ENCODE measurements around the gene SHTN1. TPM values are rescaled to one million over a fixed set of nuclear protein-coding genes. Genes with fewer than 3 reads are reported as not detected.

SHTN1 gene
- total and polyA plus RNA-seq, 2 donors from 2014 or later, result 14.0 to 44.2 TPM

DNA sequence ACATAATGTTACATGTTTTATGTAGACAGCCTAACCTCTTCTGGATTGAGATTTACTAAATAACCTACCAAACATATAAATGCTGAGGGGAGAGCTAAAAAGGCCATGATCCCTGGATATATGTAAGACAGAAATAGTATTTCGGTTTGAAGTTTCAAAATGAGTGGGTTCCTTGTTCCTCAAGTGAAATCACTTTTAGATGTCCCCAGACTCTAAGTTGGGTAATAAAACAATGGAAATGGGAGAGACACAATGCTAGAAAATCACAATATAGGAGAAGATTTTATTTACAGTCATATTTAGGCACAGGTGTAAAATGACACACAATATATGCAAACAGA, 56.5 kb downstream of the SHTN1 start:
- Histone ChIP-seq H3K27ac (ENCODE audit: low read depth in 2 of 2, low read length in 2 of 2) (no peak overlapping the region), H3K27me3 (ENCODE audit: control insufficient read depth, insufficient read depth, low read length) (no peaks in the 10 kb centered on the region), H3K9ac (ENCODE audit: low read length in 3 of 3) (no peak overlapping the region), H3K9me3 (ENCODE audit: control insufficient read depth in 2 of 3, insufficient read depth in 1 of 3, low read length in 3 of 3) (no peaks in the 10 kb centered on the region), H3K36me3 (ENCODE audit: control insufficient read depth in 2 of 3, insufficient read depth in 3 of 3, low read length in 3 of 3) (no peaks in the 10 kb centered on the region), H3K4me1 (ENCODE audit: control insufficient read depth in 2 of 3, insufficient read depth in 2 of 3, low read depth in 1 of 3, low read length in 3 of 3) (no peaks in the 10 kb centered on the region), H3K4me3 (ENCODE audit: low read length in 3 of 3) (no peak overlapping the region)
- no peak for DNase-seq
- intact Hi-C loops (cut with DNase I), result no loop called here
- FAIRE-seq, result no peak
- TF ChIP-seq, protein P1, sequence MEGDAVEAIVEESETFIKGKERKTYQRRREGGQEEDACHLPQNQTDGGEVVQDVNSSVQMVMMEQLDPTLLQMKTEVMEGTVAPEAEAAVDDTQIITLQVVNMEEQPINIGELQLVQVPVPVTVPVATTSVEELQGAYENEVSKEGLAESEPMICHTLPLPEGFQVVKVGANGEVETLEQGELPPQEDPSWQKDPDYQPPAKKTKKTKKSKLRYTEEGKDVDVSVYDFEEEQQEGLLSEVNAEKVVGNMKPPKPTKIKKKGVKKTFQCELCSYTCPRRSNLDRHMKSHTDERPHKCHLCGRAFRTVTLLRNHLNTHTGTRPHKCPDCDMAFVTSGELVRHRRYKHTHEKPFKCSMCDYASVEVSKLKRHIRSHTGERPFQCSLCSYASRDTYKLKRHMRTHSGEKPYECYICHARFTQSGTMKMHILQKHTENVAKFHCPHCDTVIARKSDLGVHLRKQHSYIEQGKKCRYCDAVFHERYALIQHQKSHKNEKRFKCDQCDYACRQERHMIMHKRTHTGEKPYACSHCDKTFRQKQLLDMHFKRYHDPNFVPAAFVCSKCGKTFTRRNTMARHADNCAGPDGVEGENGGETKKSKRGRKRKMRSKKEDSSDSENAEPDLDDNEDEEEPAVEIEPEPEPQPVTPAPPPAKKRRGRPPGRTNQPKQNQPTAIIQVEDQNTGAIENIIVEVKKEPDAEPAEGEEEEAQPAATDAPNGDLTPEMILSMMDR (IDR thresholded peaks at IDR 0.05; ENCODE audit: borderline replicate concordance, extremely low read depth, insufficient read depth), result no peak

DNA sequence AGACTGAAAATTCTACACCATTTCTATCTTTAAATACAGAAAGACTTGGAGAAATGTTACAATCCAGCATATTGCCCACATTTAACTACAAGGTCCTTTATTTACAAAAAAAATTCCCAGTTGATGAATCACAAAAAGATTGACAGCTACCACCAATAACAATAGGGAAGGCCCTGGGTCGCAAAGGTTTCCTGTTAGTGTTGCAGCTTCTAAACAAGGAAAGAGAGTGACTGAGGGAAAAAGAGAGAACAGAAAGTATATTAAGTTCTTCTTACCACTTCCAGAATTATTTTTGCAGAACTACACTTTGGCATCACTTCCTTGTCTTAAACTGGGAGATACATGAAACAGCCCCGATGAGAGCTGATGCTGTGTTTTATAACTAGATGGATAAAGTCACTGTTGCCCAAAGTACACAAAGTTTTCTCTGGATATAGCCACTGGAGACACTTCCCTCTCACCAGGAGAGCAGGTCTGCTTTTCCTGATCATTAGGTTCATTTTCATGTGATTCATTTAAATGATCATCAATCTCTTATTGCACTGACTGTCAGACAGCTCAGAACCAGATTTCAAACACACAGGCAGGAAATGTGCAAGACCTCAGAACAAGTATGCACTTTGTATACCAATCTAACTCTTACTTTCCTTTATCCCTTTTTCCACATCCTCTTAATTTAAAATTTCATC, 57.0 kb downstream of the SHTN1 start:
- intact Hi-C loops (cut with DNase I), result no loop called here
- H3K27ac ChIP-seq (ENCODE audit: low read depth in 2 of 2, low read length in 2 of 2), result no peak overlapping the region
- H3K9me3 ChIP-seq (ENCODE audit: control insufficient read depth in 2 of 3, insufficient read depth in 1 of 3, low read length in 3 of 3), result no peaks in the 10 kb centered on the region
- H3K36me3 ChIP-seq (ENCODE audit: control insufficient read depth in 2 of 3, insufficient read depth in 3 of 3, low read length in 3 of 3), result no peaks in the 10 kb centered on the region
- TF ChIP-seq, protein P1 (IDR thresholded peaks at IDR 0.05; ENCODE audit: borderline replicate concordance, extremely low read depth, insufficient read depth), result no peak
- no peaks in the 10 kb centered on the region for H3K4me1 ChIP-seq (ENCODE audit: control insufficient read depth in 2 of 3, insufficient read depth in 2 of 3, low read depth in 1 of 3, low read length in 3 of 3)
- no peak overlapping the region for H3K4me3 ChIP-seq (ENCODE audit: low read length in 3 of 3)
- no peak overlapping the region for H3K9ac ChIP-seq (ENCODE audit: low read length in 3 of 3)
- FAIRE-seq, result no peak
- DNase-seq, result no peak
- no peaks in the 10 kb centered on the region for H3K27me3 ChIP-seq (ENCODE audit: control insufficient read depth, insufficient read depth, low read length)

DNA sequence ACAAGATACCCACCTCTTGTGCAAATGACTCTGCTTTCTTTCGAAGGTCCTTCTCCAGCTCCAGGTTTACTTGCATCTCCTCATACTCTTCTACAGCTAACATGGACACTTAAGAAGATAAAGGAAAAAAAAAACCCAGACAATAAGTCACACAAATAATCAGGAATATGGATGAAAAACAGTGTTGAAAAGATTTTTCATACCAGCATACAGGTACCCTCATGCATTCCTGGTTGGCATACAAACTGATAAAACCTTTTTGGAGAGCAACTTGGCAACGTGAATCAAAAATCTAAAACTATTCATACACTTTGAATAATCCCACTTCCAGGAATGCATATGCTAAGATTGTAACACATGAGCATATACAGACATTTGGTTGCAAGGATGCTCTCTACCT, 60.1 kb downstream of the SHTN1 start:
- FAIRE-seq (no peak), DNase-seq (no peak)
- Histone ChIP-seq H3K27me3 (ENCODE audit: control insufficient read depth, insufficient read depth, low read length) (no peaks in the 10 kb centered on the region), H3K4me3 (ENCODE audit: low read length in 3 of 3) (no peak overlapping the region), H3K9ac (ENCODE audit: low read length in 3 of 3) (no peak overlapping the region), H3K27ac (ENCODE audit: low read depth in 2 of 2, low read length in 2 of 2) (no peak overlapping the region), H3K36me3 (ENCODE audit: control insufficient read depth in 2 of 3, insufficient read depth in 3 of 3, low read length in 3 of 3) (no peaks in the 10 kb centered on the region), H3K9me3 (ENCODE audit: control insufficient read depth in 2 of 3, insufficient read depth in 1 of 3, low read length in 3 of 3) (no peaks in the 10 kb centered on the region), H3K4me1 (ENCODE audit: control insufficient read depth in 2 of 3, insufficient read depth in 2 of 3, low read depth in 1 of 3, low read length in 3 of 3) (no peaks in the 10 kb centered on the region)
- TF ChIP-seq, protein P1 (IDR thresholded peaks at IDR 0.05; ENCODE audit: borderline replicate concordance, extremely low read depth, insufficient read depth), result no peak
- intact Hi-C loops (cut with DNase I), result no loop called here

DNA sequence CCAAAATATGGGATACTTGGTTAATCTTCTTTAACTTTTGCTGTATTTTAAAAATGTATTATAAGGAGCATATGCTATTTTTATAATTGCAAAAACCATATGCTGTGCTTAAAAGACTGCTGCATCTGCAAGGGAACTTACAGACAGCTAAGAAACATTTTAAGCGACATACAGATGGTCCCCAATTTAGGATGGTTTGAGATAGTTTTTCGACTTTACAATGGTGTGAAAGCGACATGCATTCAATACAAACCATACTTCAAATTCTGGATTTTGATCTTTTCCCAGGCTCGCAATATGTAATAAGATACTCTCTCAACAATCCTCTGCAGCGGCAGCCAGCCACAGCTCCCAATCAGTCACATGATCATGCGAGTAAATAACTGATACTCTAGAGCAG, 73.2 kb downstream of the SHTN1 start:
- FAIRE-seq, result no peak
- H3K27ac ChIP-seq (ENCODE audit: low read depth in 2 of 2, low read length in 2 of 2), result no peak overlapping the region
- H3K36me3 ChIP-seq (ENCODE audit: control insufficient read depth in 2 of 3, insufficient read depth in 3 of 3, low read length in 3 of 3), result peaks cover 0 to 6% (median 0%) of the 10 kb centered on the region in 3 donors
- no peak for DNase-seq
- intact Hi-C loops (cut with DNase I), result no loop called here
- H3K4me3 ChIP-seq (ENCODE audit: low read length in 3 of 3), result no peak overlapping the region
- H3K9ac ChIP-seq (ENCODE audit: low read length in 3 of 3), result no peak overlapping the region
- TF ChIP-seq, protein P1 (IDR thresholded peaks at IDR 0.05; ENCODE audit: borderline replicate concordance, extremely low read depth, insufficient read depth), result no peak
- no peaks in the 10 kb centered on the region for H3K4me1 ChIP-seq (ENCODE audit: control insufficient read depth in 2 of 3, insufficient read depth in 2 of 3, low read depth in 1 of 3, low read length in 3 of 3)
- H3K9me3 ChIP-seq (ENCODE audit: control insufficient read depth in 2 of 3, insufficient read depth in 1 of 3, low read length in 3 of 3), result no peaks in the 10 kb centered on the region
- no peaks in the 10 kb centered on the region for H3K27me3 ChIP-seq (ENCODE audit: control insufficient read depth, insufficient read depth, low read length)
